GM19467 (cell line): ENCODE measurements around the gene BAK1.

Source experiments
- ATAC-seq: cut with Tn5 transposase; IDR thresholded peaks from one replicate; pipeline ENCODE4 v1.9.1; 2021; ENCODE audit warnings: mild to moderate bottlenecking, moderate library complexity; ENCODE audit not compliant: unreplicated experiment

BAK1 gene

DNA sequence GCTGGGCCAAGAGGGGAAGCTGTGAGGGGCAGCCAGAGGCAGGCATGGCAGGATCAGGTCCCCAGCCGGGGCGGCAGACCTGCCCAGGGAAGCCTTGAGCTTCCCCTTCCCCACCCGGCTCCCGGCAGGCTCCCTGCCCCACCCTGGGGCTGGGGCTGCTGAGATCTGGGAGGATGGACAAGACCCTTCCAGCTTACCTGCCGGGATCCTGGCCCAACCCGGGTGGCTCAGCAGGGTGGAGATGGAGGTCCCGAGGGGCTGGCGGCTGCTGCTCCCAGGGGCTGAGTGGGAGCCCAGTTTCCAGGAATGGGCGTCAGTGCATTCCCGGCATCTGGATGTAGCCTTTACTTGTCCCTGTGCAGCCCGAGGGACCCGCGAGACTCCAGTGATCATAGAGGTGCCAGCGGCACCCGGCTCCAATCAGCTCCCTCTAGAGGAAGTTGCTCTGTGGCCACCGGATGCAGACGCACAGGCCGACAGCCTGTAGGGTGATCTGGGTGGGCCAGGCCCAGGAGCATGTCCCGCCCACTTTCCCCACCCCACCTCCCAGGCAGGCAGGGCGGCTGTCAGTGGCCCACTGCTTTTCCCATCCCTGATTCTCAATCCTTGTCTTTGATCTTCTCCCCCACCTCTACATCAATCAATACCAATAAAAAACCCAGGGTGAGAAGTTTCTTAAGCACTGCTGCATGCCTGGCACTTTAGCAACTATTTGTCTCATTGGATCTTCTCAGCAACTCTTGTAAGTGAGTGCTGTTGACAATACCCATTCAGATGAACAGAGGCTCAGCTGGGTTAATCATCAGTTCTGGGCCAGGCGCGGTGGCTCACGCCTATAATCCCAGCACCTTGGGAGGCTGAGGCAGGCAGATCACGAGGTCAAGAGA is at the start of gene BAK1:
Gene BAK1, minus strand, starts transcription at position 449 of the 887 bp plus-strand sequence. CDS start 2,672 bp downstream, outside the sequence.
- ATAC-seq: peak; percentile 84

DNA sequence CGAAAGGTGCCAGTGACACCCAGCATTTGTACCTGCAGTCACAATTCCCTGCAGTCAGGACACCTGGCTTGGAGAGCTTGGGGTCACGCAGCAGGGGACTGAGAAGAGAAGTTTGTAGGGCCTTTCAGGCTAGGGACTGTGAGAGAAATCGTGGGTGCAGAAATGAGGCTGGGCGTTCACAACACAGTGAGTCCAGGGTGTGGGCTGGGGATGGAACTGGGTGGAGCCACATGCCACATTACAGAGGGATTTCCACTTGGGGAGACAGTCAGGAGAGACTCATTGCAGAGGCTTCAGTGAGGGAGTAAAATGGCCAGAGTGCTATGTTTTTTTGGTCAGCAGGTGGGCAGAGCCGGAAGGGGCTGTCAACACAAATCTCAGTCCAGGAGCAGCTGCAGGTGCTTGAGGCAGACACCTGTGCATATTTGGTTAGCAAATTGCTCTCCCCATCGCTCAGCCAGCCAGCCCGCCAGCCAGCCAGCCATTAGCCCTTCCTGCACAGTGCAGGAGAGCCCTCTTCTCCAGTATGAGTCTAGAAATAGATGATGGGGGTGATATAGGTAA is 48.4 kb upstream of the BAK1 start:
- ATAC-seq: no peak

DNA sequence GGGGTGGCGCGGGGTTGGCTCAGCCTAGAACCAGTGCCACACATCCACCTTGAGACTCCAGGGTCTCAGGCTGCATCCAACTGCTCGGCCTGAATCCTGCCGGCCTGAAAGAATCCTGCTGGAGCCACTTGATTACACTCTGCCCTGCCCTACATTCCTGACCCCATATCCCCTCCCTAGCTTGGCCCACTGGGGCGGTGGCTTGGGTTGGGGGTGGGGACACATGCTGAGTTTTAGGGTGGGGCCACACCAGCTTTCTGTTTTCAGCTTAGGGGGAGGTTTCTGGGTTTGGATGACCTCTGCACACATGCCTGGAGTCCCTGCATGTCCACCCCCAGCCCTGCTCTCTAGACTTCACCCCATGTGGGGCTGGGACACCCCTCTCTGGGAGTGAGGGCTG is 47.8 kb upstream of the BAK1 start:
- ATAC-seq: no peak

DNA sequence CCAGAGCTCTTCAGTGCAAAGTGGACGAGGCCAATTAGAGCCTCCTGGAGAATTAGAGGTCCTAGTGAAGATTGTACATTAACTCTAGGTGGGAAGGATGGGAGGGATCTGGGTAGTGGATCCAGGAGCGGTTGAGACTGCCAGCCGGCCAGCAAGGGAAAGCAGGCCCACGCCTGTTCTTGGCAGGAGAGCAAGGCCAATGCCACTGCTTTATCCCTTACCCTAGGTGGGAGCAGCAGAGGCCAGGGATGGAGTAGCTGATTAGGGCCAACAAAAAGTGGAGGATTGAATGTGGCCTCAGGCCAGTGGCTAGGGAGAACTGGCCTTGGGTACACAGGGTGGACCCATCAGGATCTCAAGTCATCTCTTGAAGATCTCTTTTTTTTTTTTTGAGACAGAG is 44.8 kb upstream of the BAK1 start:
- no peak for ATAC-seq

DNA sequence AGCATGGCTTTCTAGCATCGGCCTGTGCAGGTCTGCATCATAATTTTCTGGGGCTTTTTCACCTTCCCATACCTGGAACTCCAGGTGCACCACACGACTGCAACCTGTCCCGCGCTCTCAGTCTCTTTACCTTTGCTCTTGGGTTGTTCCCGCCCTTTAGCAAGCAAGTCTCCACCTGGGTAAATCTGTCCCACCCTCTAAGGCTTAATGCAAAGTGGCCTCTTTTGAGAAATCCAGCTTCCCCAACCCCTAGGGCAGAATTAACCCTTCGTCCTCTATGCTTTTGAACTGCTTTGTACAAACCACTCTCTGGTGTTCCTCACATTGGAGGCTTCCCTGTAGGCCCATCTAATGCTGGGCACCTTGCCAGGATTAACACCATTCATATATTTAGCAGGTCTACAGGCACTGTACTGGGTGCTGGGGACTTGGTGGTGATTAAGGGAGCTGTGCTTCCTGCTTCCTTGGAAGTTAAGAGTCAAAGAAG is 43.9 kb upstream of the BAK1 start:
- no peak for ATAC-seq

DNA sequence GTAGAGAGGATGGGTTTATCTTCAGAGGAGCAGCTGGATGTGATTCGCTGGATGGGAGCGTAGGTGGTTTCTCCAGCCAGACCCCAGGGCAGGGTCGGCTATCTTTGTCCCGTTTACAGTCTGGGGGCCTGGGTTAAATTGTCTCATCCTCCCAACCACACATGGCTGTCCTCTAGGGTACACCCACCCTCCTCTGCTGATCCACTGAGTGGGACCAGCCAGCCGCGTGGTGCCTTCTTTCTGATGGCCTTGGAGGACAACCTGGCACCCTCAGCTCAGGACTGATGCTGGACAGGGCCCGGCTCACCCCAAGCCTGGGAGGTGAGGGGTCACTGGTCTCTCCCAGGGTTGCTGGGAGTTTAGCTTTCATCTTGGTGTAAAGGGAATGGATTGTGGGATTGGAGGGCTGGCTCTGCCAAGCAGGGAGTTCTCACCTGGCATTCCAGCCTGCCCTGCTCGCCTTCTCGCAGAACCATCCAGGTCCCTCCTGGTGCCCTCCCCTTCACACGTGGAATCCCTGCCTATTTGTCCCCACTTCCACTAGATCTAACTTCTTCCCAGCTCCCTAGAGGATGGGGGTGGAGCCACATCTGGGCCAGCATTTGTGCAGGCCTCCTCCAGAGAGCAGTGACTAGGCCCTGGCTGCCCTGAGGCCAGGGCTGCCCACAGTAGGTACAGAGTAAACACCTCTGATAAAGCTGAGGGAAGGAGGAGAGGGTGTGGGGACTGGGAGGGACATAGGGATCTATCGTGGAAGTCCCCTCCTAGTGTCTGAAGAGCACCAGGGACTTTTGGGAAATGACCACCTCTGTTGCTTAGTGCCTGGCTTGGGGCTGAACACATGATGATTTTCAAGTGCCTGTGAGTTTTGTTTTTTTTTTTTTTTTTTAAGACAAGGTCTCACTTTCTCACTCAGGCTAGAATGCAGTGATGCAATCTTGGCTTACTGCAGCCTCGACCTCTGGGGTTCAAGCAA is 42.7 kb upstream of the BAK1 start:
- ATAC-seq: no peak

DNA sequence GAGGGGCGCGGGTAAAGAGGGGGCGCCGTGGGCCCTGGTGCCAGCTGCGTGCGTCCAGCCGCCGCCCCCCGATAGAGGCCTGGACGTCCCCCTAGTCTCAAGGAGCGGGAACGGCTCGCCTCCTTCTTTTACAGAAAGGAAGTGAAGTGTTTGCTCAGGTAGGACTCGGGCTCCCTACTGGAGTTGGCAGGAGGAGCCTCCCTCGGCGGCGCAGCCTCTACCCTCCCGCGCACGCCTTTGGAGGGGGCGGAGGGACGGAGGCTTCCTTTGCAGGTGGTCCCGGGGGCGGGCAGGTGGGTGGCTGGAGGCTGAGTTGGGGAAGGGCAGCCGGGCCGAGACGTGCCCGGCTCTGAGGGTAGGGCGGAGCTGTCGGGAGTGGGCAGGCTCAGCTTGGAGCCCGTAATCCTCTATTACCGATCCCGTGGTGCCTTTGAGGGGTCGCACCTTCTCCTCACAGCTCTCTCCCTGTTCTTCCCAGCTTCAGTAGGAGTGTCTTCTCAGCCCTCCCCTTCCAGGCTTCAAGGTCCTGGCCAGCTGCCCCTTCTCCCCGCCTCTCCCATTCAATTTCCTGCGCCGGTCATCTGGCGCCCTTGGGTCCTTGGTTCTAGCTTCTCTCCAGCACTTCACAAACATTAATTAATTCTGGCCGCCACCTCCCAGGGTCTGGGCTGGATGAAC is 41.8 kb upstream of the BAK1 start:
- peak; percentile 23 for ATAC-seq

DNA sequence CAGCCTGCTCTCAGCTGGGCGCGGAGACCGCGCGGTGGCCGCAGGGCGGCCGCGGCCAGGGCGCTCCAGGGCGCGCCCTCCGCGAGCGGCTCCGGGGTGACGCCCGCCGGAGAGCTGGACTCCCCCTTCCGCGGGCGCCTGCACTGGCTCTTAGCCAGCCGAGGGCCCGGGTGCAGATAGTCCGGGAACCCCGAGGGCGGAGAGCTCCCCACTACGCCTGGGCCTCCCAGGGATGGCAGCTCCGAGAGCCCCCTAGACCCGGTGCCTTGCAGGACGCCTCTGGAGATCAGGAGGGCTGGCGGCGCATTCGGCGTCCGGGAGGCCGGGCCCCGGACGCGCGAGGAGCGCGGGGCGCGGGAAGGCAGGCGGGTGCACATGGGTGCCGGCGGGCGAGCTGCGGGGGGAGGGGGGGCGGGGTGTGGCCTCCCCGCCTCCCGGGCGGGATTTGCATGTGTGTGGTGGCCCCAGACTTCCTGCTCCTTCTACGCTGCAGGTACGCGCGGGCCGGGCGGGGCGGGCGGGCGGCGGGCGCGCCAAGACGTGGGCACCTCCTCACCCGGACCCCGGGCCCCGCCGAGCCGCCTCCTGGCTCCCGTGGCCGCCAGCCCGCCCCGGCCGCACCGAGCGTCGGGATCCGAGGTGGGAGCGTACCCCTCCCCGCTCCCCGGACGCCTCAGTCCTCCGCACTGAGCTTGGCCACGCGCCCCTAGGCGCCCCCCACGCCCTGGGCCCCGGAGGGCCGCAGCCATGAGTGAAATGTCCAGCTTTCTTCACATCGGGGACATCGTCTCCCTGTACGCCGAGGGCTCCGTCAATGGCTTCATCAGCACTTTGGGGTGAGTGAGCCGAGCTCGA is 41.0 kb upstream of the BAK1 start, which contains the start of gene ITPR3:
Gene ITPR3, plus strand, starts transcription at position 467 of the 855 bp plus-strand sequence. Its CDS starts 281 bp downstream, at position 748.
- ATAC-seq: peak; percentile 51

DNA sequence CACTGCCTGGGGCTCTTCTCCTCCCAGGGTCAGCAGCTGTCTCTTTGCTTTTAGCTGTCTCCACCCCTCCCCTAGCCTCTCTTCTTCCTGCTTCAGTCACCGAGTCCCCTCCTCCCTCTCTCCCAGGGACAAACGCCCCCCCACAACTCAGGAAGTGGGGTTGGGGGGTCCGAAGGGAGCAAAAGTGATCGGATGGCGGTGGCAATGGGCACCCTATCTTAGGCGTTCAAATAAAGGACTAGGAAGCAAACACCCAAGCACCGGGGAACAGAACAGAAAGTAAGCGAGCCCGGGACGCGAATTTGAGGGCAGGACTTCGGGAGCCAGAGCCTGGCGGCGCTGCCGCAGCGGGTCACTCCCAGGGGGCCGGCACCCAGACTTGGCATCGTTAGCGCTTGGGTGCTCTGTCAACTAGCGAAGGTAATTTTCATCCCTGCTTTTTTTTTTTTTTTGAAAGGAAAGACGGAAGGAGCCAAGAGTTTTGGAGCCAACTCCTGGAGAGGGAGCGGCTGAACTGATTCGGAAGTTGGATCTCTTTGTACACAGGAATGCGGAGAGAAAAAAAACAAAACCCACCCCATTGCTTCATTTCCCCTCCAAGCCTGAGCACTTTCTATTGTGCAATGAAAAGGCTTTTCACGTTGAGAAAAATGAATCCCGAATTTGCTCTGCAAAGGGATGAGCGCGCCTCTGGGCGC is 40.2 kb upstream of the BAK1 start:
- no peak for ATAC-seq

DNA sequence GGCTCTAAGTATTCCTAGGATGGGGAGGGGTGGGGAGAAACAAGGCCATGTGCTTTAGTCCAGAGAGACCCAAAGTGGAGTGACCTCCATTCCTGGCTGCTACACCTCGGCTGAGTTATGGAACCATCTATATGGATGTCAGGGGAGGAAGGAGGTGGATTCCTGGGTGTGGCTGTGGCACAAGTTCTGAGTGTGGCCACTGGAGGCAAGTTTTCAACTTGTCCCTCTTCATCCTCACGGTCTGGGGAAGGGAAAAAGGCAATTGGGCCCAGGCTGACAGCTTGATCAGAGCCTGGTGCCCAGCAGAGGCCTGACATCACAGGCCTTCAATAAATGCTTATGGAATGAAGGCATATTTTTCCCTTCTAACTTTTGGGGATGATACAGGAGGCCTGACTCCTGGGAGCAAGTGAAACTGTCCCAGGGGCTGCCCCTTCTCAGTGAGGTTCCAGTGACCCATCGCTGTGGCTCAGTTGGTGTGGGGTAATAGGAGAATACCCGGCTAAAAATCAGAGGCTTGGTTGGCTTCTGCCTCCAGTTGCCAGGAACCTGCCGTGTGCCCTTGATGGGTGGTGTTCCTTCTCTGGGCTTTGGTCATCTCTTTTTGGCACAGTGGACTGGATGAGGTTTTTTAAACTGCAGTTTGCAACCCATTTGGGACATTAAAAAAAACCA is 39.2 kb upstream of the BAK1 start:
- no peak for ATAC-seq

DNA sequence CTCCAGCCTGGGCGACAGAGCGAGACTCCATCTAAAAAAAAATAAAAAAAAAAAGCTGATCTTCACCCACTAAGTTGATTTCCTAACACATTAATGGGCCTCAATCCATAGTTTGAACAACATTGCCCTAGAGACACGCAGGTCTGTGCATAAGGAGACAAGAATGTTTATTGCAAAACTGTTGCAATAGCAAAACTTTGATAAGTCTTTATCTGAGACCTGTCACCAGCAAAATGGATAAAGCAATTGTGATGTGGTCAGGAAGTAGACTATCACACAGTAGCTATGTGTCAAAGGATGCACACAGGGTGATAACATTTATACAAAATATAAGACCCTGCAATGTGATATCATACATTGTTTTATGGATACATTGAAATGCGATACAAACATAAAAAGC is 36.8 kb upstream of the BAK1 start:
- ATAC-seq: no peak

DNA sequence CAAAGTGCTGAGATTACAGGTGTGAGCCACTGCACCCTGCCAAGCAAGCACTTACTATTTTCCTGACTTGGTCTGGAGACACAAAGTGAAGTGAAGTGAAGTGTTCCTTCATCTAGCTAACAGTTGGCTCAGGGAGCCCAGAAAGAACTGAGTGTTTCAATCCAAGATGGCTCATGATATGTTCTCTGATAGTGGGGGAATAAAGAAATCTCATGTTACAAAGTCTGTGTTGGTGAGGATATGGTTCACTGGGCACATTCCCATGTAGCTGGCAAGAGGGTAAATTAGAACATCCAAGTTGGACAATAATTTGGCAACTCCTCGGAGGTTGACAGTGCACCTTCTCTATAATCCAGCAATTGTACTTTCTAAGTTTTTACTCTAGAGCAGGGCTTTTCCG is 36.0 kb upstream of the BAK1 start:
- ATAC-seq: no peak

DNA sequence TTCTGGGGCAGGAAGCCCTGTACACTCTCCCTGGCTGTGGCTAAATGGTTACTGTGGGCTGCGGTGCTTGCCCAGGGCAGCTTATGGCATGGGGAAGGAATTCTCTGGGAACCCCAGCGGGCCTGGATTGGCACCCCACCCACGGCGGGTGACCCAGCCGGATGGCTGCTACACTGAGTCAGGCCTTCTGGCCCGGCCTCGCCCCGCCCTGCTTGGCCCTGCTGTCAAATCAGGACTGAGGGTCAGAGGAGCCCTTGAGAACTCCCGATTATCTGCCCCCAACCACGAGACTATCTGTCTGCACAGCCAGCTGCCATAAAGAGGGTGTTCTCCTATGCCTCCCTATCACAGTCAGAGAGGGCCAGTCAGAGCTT is 33.7 kb upstream of the BAK1 start:
- no peak for ATAC-seq

DNA sequence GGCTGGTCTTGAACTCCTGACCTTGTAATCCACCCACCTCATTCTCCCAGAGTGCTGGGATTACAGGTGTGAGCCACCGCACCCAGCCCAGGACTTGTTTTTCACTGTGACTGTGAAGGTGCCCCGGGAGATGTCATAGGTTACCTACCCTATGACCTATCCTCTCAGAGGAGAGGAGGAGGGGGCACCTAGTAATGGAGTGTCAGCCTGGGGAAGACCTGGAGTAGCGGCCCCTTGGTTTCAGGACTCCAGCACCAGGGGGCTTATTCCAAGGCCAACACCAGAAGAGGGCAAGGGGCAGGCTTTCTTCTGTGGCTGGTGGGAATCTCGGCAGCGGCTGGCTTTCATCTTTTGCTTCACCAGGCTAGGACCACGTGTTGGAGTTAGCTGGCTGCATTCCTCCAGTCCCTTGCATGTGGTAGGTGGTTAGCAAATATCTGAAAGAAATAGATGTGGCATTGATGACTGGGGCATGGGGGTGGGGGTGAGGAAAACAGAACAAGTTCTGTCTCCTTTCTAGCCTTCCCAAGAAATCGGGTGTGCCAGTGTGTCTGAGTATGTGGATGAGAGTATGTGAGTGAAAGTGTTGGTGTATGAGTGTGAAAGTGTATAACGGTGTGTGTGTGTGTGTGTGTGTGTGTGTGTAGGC is 33.2 kb upstream of the BAK1 start:
- ATAC-seq: no peak

DNA sequence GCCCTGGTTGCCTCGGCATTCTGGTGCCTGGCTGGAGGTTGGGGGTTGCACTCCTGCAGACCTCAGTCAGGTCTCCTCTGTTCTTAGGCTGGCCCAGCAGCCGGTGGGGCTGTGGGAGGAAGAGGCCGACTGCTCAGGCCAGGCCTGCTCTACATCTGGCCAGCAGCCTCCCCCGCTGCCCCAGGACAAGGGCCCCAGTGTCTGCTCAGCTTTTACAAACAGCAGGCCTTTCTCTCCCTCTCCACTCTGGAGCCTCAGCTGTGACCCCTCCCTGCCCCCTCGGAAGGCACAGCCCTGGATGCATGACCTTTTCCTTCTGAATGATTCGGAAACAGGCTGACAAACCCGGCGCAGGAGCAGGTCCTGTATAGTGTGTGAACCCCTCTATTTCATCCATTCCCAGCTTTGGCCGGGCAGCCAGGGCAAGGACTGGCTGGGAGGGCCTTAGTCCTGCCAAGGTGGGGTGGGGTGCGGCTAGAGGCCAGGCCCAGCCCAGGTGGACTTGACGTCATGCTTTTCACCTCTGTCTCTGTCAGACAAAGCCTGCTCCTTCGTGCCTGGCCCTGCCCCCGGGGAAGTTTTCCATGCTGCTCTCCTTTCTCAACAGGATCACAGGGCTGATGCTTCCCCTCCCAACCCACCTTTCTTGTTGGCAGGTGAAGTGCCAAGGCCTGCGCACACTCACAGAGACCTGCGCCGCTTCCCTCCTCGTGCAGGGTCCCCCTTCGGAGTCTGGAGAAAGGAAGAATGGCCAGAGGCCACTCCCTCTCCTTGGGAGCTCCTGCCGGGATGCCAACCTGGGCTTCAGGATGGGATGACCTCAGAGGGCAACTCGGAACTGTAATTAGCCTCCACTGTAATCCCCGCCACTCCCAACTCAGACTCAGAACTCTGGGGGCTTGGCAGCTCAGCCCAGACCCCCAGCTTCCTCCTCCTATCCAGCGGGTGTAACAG is 31.0 kb upstream of the BAK1 start:
- no peak for ATAC-seq

DNA sequence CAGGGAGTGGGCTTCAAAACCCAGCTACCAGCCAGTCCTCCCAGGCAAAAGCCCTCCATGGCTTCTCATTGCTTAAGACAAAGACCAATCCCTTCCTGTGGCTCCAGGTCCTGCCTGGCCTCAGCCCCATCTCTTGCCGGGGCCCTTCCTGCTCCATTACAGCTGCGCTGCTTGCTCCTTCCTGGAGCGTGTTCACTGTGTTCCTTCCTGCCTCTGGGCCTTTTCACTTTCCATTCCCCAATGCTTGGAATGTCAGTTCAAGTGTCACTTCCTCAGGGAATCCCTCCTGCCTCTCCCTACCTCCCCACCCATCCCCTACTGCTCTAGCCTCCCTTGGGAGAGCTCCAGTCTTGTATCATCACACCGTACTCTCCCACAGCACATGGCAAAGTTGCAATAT is 30.0 kb upstream of the BAK1 start:
- ATAC-seq: no peak

DNA sequence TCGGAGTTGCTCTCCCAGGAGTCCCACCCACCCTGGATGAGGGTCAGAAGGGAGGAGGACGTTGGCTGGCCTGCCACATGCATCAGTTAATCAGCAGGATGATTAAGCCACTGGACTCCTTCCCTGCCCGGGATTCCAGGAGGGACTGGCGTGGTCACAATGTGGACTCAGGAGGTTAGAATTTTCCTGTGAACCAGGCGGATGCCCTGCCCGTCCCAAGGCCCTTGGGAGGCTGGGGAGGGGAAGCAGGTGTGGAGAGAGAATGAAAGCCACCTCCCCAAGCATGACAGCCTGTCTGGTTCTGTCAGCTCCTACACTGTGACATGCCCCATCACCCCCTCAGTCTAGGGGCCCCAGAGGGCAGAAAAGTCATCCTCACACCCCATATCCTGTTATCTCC is 29.5 kb upstream of the BAK1 start:
- no peak for ATAC-seq
